Breast epithelium (tissue), 3 donors: ENCODE results near the gene DGKI.

Experiments used
- CTCF ChIP-seq, 3 donors: fragments of 450-650 bp; IDR thresholded peaks; one replicate each; pipeline ENCODE4 v1.5.1; 2016 to 2017; ENCODE audit warnings: antibody characterized with exemption in 3 of 3, mild to moderate bottlenecking in 3 of 3, moderate library complexity in 3 of 3
- POLR2A ChIP-seq: fragments of 450-650 bp; IDR thresholded peaks from one replicate; pipeline ENCODE4 v1.6.1; 2016; ENCODE audit warnings: antibody characterized with exemption, mild to moderate bottlenecking, moderate library complexity

GRCh38 chr7:137474540-137475026, 372.2 kb downstream of the DGKI start:
- no peak for TF ChIP-seq POLR2A
- no peak for TF ChIP-seq CTCF (IDR thresholded peaks at IDR 0.05)
